ENCODE data around the gene PTBP3. TPM values are rescaled to one million over a fixed set of nuclear protein-coding genes. Genes with fewer than 3 reads are reported as not detected.
A peak's percentile ranks its signal among the peaks of the same experiment; 100 is the strongest.

PTBP3 gene
- total RNA-seq, 6 experiments from 2014 or later, result 31.1 to 52.5 (median 39.7) TPM

DNA sequence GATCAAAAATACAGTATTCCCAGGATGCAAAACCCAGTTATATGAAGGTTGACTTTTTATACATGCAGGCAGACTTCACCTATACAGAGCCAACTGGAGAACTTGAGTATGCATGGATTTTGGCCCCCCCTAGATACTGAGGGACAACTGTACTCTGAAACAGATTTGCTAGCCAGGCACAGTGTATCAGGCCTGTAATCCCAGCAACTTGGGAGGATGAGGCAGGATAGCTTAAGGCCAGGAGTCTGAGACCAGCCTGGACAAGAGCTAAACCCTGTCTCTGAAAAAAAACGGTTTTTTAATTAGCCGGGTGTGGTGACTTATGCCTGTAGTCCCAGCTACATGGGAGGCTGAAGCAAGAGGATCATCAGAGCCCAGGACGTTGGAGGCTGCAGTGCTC lies 21.9 kb downstream of the PTBP3 start:
- Mint-ChIP-seq H3K27ac (no peak overlapping the region), H3K9me3 (no peaks in the 10 kb centered on the region), H3K4me3 (no peak overlapping the region), H3K4me1 (ENCODE audit: low read depth) (peaks cover 13% of the 10 kb centered on the region), H3K27me3 (ENCODE audit: insufficient read depth) (no peaks in the 10 kb centered on the region; the same call in 1 of the 2 replicates), H3K36me3 (ENCODE audit: low read depth) (peaks cover 9% of the 10 kb centered on the region; the same call in 1 of the 2 replicates)
- TF ChIP-seq, protein P1, sequence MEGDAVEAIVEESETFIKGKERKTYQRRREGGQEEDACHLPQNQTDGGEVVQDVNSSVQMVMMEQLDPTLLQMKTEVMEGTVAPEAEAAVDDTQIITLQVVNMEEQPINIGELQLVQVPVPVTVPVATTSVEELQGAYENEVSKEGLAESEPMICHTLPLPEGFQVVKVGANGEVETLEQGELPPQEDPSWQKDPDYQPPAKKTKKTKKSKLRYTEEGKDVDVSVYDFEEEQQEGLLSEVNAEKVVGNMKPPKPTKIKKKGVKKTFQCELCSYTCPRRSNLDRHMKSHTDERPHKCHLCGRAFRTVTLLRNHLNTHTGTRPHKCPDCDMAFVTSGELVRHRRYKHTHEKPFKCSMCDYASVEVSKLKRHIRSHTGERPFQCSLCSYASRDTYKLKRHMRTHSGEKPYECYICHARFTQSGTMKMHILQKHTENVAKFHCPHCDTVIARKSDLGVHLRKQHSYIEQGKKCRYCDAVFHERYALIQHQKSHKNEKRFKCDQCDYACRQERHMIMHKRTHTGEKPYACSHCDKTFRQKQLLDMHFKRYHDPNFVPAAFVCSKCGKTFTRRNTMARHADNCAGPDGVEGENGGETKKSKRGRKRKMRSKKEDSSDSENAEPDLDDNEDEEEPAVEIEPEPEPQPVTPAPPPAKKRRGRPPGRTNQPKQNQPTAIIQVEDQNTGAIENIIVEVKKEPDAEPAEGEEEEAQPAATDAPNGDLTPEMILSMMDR (IDR thresholded peaks at IDR 0.05), result no peak
- no peak for DNase-seq

DNA sequence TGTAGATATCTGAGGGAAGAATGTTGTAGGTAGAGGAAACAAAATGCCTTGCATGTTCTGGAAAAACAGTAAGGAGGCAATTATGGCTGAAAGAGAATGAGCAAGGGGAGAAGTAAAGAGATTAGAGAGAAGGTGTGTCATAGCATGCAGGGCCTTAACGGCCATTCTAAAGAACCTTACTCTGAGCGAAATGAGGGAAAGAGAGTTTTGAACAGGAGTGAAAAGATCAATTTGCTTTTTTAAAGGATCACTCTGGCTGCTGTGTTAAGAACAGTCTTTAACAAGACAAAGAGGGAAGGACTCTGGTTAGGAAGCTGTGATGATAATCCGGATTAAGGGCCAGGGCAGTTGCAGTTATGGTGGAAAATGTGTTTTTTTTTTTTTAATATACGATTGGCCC lies 22.6 kb downstream of the PTBP3 start:
- peaks cover 5% of the 10 kb centered on the region; the same call in 1 of the 2 replicates for H3K36me3 Mint-ChIP-seq (ENCODE audit: low read depth)
- DNase-seq, result no peak
- TF ChIP-seq, protein P1 (IDR thresholded peaks at IDR 0.05), result no peak
- H3K27me3 Mint-ChIP-seq (ENCODE audit: insufficient read depth), result no peaks in the 10 kb centered on the region
- no peaks in the 10 kb centered on the region for H3K9me3 Mint-ChIP-seq
- H3K27ac Mint-ChIP-seq, result no peak overlapping the region; the same call in 1 of the 2 replicates
- peaks cover 6% of the 10 kb centered on the region for H3K4me1 Mint-ChIP-seq (ENCODE audit: low read depth)
- H3K4me3 Mint-ChIP-seq, result no peak overlapping the region

DNA sequence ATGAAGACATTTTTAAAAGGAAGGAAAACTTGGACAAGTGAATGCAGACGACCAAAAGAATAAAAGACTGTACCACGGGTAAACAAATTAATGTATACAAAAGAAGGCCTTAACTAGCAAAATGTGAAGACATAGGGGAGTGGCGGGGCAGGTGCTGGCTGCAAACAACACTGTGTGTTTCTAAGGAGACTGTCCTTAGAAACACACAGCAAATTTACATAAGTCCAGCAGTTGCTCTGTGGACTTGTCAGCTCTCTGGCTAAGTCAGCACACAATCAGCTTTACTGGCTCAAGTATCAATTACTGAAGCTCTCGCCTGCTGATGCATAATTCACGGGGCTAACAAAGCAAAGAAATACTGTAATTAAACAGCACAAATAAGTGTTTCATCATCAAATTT lies 24.8 kb downstream of the PTBP3 start:
- Mint-ChIP-seq H3K4me1 (ENCODE audit: low read depth) (no peaks in the 10 kb centered on the region), H3K36me3 (ENCODE audit: low read depth) (no peaks in the 10 kb centered on the region), H3K4me3 (no peak overlapping the region), H3K27me3 (ENCODE audit: insufficient read depth) (no peaks in the 10 kb centered on the region), H3K9me3 (no peaks in the 10 kb centered on the region), H3K27ac (no peak overlapping the region)
- TF ChIP-seq, protein P1 (IDR thresholded peaks at IDR 0.05), result no peak
- no peak for DNase-seq

DNA sequence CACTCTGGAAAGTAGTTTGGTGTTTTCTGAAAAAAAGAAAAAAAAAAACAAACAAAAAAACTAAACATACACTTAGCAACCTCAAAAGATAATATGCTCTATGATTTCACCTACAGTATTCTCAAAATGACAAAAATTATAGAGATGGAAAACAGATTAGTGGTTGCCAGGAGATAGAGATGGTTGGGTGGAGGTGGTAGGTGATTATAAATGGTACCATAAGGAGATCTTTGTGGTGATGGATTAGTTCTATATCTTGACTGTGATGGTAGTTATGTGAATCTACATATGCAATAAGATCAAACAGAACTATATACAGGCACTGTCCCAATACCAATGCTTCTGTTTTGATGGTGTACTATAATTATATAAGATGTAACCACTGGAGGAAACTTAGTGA lies 32.0 kb downstream of the PTBP3 start:
- peaks cover 31% of the 10 kb centered on the region for H3K4me1 Mint-ChIP-seq (ENCODE audit: low read depth)
- TF ChIP-seq, protein P1 (IDR thresholded peaks at IDR 0.05), result no peak
- no peaks in the 10 kb centered on the region for H3K9me3 Mint-ChIP-seq
- no peak for DNase-seq
- no peaks in the 10 kb centered on the region for H3K27me3 Mint-ChIP-seq (ENCODE audit: insufficient read depth)
- no peak overlapping the region for H3K4me3 Mint-ChIP-seq
- peaks cover 16% of the 10 kb centered on the region; the same call in 1 of the 2 replicates for H3K36me3 Mint-ChIP-seq (ENCODE audit: low read depth)
- H3K27ac Mint-ChIP-seq, result no peak overlapping the region

DNA sequence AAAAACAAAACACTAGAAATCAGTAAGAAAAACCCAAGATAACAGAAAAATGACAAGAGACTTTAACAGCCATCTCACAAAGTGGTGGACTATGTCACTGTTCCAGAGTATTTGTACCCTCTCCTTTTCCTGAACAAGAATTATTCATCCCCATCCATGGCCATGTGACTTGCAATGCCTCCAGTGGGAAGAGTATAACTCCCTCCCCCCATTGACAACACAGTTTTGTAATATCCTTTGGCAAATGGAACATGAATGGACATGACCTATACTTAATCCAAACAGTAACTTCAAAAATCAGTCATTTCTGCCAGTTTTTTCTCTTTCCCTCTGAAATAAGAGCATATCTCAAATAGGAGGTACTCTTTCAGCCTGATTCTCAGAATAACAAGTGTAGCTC lies 33.9 kb downstream of the PTBP3 start:
- Mint-ChIP-seq H3K4me1 (ENCODE audit: low read depth) (peaks cover 38% of the 10 kb centered on the region), H3K9me3 (no peaks in the 10 kb centered on the region), H3K36me3 (ENCODE audit: low read depth) (peaks cover 23% of the 10 kb centered on the region; the same call in 1 of the 2 replicates), H3K27ac (peak overlapping the region; percentile 29), H3K4me3 (peak overlapping the region; percentile 8), H3K27me3 (ENCODE audit: insufficient read depth) (no peaks in the 10 kb centered on the region)
- no peak for DNase-seq
- TF ChIP-seq, protein P1 (IDR thresholded peaks at IDR 0.05), result no peak

DNA sequence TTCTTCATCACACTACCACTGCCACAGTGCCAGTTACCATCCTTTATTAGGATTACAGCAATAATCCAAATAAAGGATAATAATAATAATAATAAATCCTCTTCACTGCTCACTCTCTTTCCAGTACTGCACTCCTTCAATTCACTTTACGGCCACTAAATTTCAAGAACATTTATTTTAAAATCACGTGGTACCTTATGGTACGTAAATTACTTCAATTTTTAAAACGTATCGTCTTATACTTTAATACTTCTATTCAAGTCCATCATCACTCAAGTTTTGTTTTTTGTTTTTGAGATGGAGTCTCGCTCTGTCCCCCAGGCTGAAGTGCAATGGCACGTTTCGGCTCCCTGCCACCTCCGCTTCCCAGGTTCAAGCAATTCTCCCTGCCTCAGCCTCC lies 36.5 kb downstream of the PTBP3 start:
- Mint-ChIP-seq H3K27me3 (ENCODE audit: insufficient read depth) (no peaks in the 10 kb centered on the region), H3K27ac (no peak overlapping the region), H3K4me1 (ENCODE audit: low read depth) (peaks cover 50% of the 10 kb centered on the region), H3K36me3 (ENCODE audit: low read depth) (peaks cover 40% of the 10 kb centered on the region), H3K9me3 (no peaks in the 10 kb centered on the region), H3K4me3 (no peak overlapping the region)
- DNase-seq, result no peak
- TF ChIP-seq, protein P1 (IDR thresholded peaks at IDR 0.05), result no peak
